Epithelial cell of alveolus of lung (primary cell): ENCODE measurements around the gene FNDC3B. TPM values are rescaled to one million over a fixed set of nuclear protein-coding genes. Genes with fewer than 3 reads are reported as not detected.

Source experiments
- total RNA-seq: library from RNA; depleted of rRNA; stranded (reverse); fragments of >200 nt; gene quantifications from 2 replicates; pipeline ENCODE4 v1.2.1, GENCODE V29; 2015

FNDC3B gene
- 68.2 and 75.8 TPM in 2 replicates for total RNA-seq

GRCh38 chr3:172039436-172040077 is at the start of gene FNDC3B:
Gene FNDC3B (plus strand): TSS chr3:172039578. CDS start chr3:172112480, 72,902 bp downstream.

GRCh38 chr3:172447611-172448579 is 408.5 kb downstream of the FNDC3B start, which contains the start of gene GHSR:
Gene GHSR (minus strand): TSS chr3:172448456. CDS start chr3:172448413, 43 bp downstream.

Other genes starting within 250 kb of the FNDC3B start
- gene PLD1, start 229.1 kb upstream of the FNDC3B start, total RNA-seq, result 12.9 and 14.7 TPM in 2 replicates
- gene TMEM212, start 196.2 kb upstream of the FNDC3B start, total RNA-seq, result not detected in 2 replicates